Left forelimb (tissue), 1 donor: ENCODE measurements around the gene PIK3C3.

Experiments
- DNase-seq: peaks from one replicate; pipeline ENCODE4 v3.0.0-alpha.2; 2018; ENCODE audit warnings: low spot score

Gene PIK3C3

GRCh38 chr18:41954827-41955613, at the start of gene PIK3C3:
Gene PIK3C3 (plus strand): TSS chr18:41955234. CDS start chr18:41955292, 58 bp downstream.
- DNase-seq: peak; percentile 95

DNA sequence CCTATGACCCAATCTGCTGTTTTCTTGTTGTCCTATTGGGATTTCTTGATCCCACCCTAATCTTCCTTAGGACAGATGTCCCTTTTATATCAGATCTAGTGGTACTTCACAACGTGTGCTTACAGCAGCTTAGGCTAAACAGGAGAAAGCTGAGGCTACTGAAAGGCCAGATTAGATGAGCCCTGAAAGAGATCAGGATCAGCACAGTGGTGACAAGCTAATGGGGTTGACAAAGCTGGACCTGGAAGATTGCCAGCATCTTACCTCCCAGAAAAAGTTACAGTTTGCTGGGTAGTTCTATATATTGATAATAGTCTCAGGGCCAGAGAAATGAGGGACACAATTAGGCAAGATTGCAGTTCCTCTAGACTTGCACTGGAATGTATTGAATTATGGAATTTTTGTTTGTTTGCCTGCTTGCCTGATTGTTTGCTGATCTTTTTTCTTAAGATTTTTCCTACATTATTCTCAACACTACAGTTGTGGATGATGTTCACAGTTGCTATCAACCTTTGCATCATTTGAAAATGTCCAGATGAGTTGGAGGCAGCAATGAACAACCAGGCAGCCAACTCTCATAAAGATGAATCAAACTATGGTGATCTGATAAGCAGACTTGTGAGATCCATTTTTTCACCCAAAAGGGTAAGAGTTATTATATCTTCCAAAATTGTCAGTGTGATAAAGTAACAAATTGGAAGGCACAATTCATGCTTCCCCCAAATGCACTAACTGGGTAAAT, 49.1 kb upstream of the PIK3C3 start:
- DNase-seq: no peak

DNA sequence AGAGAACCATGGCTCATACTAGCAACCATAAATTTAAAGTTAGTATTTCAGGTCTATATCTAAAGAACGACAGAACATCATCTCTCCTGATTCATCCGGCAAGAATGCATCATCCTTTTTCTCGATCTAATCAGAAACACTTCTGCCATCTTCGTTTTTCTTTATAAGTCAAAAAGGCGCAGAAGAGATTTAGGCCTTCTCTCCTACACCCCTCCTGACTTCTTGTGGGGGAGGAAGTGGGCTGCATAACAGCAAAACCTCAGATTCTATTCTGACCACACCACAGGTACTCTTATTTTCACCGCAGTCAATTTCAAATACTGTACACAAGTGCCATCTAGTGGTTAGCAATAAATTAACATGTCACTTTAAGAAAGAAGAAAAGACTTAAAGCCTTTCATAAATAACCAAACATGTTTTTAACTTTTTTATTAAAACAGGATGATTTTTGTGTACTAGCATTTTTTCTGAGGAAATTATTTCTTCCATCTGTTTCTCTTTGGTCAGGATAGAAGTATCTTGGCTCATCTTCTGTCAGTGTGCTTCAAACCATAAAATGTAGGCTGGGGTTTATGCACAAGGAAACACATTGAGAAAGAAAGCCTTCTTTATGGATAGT, 48.4 kb upstream of the PIK3C3 start:
- DNase-seq: no peak

DNA sequence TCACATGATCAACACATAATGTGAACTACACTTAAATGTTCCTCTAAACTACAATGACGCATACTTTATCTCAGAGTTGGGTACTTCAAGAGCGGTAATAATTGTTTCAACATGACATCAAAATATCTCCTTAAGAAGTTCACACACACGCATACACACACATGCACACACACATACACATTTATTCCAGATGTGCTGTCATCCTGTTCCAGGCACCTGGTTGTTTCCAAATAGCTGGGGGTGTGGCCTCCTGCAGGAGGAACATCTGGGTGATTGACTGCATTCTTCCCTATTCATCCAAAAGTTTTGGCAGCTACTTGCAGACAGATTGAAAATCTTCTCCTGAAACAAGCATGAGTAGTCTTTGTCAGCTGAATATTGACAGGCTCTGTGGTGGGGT, 37.9 kb upstream of the PIK3C3 start:
- no peak for DNase-seq

- DNase-seq: no peak
Measured at GRCh38 chr18:41921770-41922169, 33.3 kb upstream of the PIK3C3 start.

DNA sequence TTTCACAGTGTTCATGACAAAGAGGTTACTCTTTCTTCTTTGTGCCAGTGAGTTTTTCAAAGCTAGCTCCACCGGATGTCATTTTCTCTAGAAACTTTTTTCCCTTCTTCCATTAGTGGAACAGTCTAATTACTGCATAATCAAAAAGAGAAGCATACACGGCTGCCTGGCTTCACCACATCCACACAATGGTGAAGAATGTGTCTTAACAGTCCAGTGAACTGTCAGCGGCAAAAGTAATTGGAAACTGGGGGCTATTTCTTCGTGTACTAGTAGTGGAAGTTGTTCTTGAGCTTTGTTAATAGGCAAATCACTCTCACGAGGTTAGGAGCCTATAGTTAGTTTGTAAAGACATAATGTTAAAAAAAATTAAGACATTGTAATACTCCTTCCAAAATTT, 32.9 kb upstream of the PIK3C3 start:
- DNase-seq: no peak

GRCh38 chr18:41922841-41923240, 32.2 kb upstream of the PIK3C3 start:
- DNase-seq: no peak

DNA sequence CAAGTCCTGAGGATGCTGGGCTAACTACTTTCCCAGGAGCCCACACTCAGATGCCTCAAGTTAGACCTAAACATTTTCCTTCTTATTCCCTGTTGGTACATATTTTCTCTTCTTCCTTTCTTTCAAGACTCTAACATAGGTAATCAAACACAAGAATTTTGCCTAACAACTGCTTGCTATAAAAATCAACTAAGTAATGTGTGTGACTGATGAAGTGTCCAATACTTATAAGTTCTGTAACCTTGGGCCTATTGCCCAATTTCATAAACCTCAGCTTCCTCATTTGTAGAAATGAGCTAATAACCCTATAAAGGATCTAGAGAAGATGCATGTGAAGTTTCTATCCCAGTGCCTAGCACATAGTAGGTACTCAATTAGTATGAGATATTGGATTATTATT, 31.6 kb upstream of the PIK3C3 start:
- no peak for DNase-seq

GRCh38 chr18:41928581-41928980, 26.5 kb upstream of the PIK3C3 start:
- DNase-seq: no peak

DNA sequence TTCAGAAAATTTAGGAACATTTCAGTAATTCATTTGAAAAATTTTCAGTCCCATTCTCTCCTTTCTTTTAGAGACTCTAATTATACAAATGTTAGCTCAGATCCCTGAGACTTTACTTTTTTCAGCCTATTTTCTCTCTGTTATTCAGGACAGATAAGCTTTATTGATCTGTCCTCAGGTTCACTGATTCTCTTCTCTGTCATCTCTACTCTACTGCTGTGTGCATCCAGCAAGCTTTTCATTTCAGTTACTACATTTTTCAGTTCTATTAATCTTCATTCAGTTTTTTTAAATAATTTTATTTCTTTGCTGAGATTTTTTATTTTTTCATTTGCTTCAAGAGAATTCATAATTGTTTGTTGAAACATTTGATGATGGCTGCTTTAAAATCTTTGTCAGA, 22.1 kb upstream of the PIK3C3 start:
- no peak for DNase-seq

- no peak for DNase-seq
Measured at GRCh38 chr18:41933778-41934177, 21.3 kb upstream of the PIK3C3 start.

- no peak for DNase-seq
Measured at GRCh38 chr18:41936471-41937134, 18.4 kb upstream of the PIK3C3 start.

- no peak for DNase-seq
Measured at GRCh38 chr18:41938445-41938844, 16.6 kb upstream of the PIK3C3 start.

- DNase-seq: no peak
Measured at GRCh38 chr18:41939326-41939725, 15.7 kb upstream of the PIK3C3 start.

- no peak for DNase-seq
Measured at GRCh38 chr18:41940506-41941215, 14.4 kb upstream of the PIK3C3 start.

DNA sequence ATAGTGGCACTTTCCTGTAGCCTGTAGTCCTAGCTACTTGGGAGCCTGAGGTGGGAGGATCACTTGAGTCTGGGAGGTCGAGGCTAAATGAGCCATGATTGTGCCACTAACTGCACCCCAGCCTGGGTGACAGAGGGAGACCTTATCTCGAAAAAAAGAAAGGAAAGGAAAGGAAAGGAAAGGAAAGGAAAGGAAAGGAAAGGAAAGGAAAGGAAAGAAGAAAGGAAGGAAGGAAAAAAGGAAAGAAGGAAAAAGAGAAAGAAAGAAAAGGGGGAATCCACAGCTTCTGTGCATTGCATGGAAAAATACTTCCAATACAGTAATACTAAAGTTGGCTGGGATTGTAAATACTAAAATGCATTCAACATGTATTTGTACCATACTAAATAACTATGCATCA, 12.8 kb upstream of the PIK3C3 start:
- DNase-seq: no peak

GRCh38 chr18:41948544-41949110, 6.4 kb upstream of the PIK3C3 start:
- no peak for DNase-seq

DNA sequence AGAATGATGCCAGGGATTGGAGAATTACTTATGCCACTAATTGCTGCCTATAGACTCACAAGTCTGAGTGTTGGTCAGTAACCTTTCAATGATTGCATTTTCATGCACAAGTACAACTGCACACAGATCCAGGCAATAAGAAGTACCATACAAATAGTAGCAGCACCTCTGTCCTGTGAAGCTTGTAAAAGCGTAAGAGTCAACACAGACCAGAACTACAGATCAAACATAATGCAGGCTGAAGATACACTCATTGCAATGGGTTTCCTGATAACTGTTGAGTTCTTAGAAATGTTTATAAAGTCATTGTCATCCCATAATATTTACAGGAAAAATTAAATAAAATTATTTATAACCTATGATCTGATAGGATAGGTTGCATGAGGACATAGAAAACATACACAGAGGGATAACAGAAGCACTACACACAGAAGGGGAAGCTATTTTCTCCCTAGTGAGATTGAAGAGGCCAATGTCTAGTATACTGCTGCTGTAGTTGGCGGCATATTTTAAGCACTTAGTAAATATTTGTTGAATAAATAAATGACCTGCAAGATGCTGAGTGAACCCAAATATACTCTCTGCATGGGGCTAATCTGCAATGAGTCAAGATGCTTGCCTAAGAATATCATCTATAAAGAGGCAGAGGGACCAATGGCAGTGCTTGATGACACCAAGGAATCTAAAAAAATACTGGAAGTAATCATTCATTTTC, 5.7 kb upstream of the PIK3C3 start:
- no peak for DNase-seq

- no peak for DNase-seq
Measured at GRCh38 chr18:41955688-41956087, 654 bp downstream of the PIK3C3 start.

DNA sequence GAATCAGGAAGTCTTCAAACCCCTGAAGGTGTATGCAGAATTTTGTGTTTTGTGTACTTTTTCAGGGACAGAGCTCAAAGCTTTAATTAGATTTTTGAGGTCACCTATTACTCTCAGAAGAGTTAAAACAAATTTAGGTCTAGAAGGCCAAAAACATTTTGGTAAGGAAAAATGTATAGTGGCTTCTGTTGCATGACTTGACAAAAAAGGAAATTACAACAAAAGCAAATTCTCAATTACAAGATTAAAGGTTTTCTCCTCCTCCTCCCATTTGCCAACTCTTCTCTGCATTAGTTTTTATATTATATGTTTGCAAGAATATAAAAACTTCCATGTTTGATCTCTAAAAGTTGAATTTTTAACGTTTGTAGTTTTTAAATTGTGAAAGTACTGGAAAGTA, 4.0 kb downstream of the PIK3C3 start:
- DNase-seq: no peak
